NCI-H2107 treated with DMSO at 0.1 percent for 48 hours (cell line): ENCODE measurements around the gene MIEF1.
A peak's percentile ranks its signal among the peaks of the same experiment; 100 is the strongest.

ENCODE experiments used
- DNase-seq: peaks from one replicate; lab custom pipeline; 2025; ENCODE audit not compliant: unreplicated experiment; lab: John Stamatoyannopoulos, UW

Gene MIEF1

DNA sequence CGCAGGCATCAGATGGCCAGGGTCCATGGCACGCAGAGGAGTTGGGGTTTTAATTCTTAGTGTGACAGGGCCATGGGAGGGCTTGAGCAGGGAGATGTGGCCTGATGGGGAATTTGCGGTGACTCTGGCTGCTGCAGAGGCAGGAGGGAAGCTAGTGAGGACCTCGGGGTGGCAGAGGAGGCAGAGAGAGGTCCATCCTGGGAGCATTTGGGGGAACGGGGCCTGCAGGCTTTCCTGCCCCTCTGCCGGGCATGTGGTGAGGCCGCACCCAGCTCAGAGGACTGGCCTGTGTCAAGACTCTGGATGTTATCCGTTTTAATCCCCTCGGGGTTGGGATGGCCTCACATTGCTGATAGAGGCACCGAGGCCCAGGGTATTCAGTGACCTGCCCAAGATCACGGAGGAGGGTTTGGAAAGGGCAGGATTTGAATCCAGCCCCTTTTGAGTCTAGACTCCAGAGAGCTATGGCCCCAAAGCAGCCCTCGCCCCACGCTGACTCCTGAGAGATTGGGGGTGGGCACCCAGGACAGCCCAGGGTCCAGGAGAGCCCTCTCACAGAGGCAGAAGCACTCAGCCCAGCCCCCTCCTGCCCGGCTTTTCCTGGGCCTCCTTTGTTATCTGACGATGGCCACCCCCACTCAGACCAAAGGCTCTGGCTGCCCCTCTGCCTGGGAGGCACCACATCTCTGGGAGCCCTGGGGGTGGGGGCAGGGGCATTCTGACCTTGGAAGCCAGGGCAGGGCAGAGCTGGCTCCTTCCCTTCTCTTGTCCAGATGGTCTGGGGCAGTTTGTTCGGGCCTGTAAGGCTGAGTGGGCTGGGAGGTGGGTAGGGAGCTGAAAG, 31.4 kb upstream of the MIEF1 start:
- DNase-seq, result no peak

GRCh38 chr22:39471381-39472141, 30.5 kb upstream of the MIEF1 start:
- DNase-seq, result no peak

- peak; percentile 23 for DNase-seq
Measured at GRCh38 chr22:39472570-39473556, 29.2 kb upstream of the MIEF1 start.

GRCh38 chr22:39473851-39474250, 28.2 kb upstream of the MIEF1 start:
- no peak for DNase-seq

DNA sequence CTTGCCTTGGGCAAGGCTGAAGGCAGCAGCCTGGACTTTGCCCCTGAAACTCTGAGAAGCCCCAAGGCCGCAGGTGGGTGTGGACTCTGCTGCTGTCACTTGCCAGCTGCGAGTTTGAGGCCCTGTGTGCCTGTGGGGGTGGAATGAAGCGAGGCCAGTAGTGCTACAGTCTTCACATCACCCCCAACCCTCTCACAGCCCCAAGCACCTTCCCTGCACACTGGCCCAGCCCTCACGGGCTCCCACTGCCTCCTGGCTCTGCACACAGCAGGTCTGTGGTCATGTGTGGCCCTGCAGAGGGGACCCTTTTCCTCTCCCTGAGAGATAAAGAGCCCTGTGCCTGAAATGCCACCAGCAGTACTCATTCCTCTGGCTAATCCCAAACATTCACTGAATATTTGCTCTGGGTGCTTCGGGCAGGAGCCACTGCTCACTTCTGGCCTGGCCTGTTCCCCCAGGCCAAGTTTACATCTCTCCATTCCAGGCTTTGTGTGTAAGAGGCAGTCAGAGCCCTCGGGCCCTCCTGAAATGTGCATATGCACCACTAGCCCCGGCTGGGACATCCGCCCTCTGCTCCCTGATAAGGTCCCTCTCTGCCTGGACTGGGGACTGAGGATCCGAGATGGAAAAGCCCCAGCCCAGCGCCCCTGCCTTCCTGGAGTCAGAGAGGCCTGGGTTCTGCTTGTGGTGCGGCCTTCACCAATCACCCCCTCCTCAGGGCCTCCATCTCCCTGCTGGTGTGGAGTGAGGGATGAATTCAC, 27.6 kb upstream of the MIEF1 start:
- DNase-seq, result no peak

GRCh38 chr22:39475337-39475736, 26.8 kb upstream of the MIEF1 start:
- DNase-seq, result no peak

DNA sequence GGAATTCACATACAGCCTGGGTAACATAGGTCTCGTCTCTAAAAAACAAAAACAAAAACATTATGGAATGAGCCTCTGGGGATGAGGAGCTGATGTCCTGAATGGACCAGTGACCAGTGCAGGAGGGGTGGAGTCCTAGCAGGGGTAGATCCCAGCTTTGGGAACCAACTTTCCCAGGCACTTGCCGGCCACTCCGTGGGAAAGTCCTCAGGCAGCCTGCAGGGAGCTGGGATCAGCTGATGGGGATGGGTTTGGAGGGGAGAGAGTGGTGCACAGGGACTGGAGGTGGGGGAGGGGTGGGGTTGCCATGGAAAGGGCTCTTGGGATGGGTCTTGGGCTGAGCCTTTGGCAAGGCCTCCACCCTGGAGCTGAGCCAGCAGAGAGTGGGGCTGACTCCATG, 26.2 kb upstream of the MIEF1 start:
- DNase-seq, result no peak

- no peak for DNase-seq
Measured at GRCh38 chr22:39476664-39477063, 25.4 kb upstream of the MIEF1 start.

DNA sequence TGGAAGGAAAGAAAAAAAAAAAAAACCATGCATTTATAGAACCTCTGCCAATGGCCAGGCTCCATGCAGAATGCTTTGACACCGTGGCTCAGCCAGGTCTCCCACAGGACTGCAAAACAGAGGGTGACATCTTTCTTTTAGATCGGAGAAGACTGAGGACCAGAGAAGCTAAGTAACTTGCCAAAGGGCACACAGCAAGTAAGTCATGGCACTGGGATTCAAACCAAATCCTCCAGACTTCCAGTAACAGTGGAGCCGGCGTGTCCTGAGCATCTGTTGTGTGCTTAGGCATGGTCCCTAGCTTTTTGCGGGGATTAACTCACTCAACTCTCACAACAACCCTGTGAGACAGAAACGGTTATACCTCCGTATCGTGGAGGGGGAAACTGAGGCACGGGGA, 24.5 kb upstream of the MIEF1 start:
- no peak for DNase-seq

DNA sequence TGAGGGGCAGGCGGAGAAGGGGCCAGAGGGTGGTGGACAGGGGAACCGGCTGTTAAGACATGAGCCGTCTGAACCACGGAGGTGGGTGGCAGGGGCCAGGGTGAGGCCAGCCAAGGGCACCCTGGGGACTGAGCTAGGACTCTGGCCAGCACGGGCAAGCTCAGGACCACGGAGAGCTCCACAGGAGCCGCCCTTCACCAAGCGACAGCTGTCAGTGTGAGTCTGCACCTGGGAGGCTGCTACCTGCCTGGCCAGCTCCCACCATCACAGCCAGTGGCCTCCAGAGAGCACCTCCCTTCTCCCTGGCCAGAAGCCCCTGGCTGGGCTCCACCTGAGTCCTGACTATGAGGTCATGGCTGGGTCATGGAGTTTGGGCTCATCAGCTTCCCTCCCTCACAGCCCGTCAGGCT, 23.6 kb upstream of the MIEF1 start:
- no peak for DNase-seq

DNA sequence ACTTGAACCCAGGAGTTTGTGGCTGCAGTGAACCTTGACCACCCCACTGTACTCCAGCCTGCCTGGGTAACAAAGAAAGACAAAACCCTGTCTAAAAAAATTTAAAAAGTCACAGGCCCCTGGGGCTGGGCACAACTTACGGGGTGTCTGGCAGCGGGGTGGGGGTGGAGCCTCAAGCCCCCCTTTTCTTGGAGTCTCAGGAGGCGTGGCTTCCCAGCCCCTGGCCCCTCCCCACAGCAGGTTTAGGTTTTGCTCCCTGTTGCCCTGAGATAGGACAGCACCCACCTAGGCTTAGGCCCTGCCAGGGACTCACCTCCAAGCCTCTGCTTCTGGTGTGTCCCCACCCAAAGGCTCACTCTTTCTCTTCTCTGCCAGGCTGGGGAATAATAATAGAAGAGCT, 22.8 kb upstream of the MIEF1 start:
- DNase-seq, result no peak

DNA sequence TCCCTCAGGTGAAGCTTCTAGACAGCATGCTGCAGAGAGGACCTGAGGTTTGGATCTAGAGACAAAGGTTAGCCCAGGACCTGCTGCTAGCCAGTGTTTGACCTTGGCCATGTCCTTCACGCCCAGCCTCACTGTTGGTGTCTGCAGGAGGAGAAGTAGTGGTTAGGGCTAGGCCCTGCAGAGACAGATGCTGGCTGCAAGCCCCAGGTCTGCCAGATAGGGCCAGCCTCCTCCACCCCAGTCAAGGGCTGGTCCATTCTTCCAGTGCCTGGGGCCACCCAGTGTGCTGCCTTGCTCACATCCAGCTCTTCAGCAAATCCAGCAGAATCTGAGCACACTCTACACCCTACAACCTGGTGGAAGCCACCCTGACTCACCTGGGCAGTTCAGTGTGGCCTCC, 21.5 kb upstream of the MIEF1 start:
- no peak for DNase-seq

DNA sequence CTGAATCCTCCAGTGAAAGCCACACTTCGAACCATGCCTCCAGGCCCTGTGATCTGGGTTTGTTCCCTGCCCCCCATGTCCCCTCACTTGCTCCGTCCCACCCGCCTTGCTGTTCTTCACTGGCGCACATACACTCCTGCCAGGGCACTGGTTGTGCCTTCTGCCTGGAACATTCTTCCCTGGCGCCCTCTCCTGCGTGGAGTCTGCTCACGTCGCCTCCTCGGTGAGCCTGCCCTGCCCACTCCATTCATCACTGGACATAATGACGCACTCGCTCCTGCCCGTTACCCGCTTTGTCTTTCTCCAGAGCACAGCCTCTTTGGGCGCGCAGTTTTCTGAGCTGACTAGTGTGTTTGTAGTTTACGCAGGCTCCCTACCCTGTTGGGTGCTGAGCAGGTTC, 21.0 kb upstream of the MIEF1 start:
- DNase-seq, result no peak

DNA sequence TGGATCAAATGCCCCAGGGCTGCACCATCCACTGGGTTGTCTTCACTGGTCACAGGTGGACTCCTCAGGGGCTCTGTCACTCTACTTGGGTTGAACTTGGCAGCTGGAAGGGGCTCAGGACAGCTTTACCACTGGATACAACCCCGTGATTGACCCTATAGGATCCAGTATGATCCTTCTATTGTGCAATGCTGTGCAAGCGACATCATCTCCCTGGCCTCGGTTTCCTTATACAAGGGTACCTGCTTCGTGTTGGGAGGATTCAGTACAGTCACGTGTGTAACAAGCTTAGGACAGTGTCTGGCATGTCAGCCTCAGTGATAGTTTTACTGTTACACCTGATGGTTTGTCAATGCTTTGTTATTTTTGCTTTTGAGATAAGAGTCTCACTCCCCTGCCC, 20.5 kb upstream of the MIEF1 start:
- DNase-seq, result no peak

- DNase-seq, result no peak
Measured at GRCh38 chr22:39482768-39483167, 19.3 kb upstream of the MIEF1 start.

GRCh38 chr22:39486951-39487825, 14.9 kb upstream of the MIEF1 start:
- no peak for DNase-seq

- no peak for DNase-seq
Measured at GRCh38 chr22:39487826-39488520, 14.1 kb upstream of the MIEF1 start.

DNA sequence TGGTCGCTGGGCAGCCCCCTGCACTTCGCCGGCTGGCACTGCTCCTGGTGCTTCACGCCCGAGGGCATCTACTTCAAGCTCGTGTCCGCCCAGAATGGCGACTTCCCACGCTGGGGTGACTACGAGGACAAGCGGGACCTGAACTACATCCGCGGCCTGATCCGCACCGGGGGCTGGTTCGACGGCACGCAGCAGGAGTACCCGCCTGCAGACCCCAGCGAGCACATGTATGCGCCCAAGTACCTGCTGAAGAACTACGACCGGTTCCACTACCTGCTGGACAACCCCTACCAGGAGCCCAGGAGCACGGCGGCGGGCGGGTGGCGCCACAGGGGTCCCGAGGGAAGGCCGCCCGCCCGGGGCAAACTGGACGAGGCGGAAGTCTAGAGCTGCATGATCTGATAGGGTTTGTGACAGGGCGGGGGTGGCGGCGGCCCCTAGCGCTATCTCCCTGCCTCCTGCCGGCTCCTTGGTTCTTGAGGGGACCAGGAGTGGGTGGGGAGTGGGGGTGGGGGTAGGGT, 13.5 kb upstream of the MIEF1 start:
- no peak for DNase-seq
